Esophagus muscularis mucosa (tissue), 4 donors: ENCODE data around the gene MAST3.

Source experiments
- CTCF ChIP-seq, 3 experiments: fragments of 200-600 bp in 2 of 3; fragments of 450-650 bp in 1 of 3; sonication (generic) in 2 of 3; IDR thresholded peaks; one replicate each; pipeline ENCODE4 v1.5.1; 2017 to 2019; ENCODE audit warnings: antibody characterized with exemption in 3 of 3, mild to moderate bottlenecking in 2 of 3, moderate library complexity in 1 of 3
- EP300 ChIP-seq: sonication (generic); formaldehyde crosslinking; IDR thresholded peaks from one replicate; pipeline ENCODE4 v1.6.1; 2017; ENCODE audit warnings: antibody characterized with exemption
- POLR2A ChIP-seq: fragments of 450-650 bp; IDR thresholded peaks from one replicate; pipeline ENCODE4 v1.6.1; 2017; ENCODE audit warnings: antibody characterized with exemption, moderate library complexity, mild to moderate bottlenecking, low read depth
- POLR2AphosphoS5 ChIP-seq, 2 donors: sonication (generic); formaldehyde crosslinking; IDR thresholded peaks; one replicate each; pipeline ENCODE4 v1.6.1; 2017; ENCODE audit warnings: antibody characterized with exemption in 2 of 2

DNA sequence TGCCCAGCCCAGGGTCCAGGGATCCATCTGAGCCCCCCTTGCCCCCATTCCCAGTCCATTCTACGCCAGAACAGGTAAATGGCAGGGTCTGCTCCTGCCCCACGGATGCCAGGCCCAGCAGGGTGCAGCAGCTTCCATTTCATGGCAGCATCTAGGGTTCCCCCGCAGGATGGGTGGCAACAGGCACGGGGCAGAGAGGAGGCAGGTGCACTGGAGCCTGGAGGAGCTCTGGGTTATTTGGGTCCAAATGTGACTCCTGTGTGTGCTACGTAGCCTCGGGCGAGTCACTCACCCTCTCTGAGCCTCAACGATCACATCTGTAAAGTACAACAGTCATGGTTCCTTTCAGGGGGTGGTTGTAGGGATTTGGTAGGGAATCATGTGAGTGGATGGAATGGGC, 38.3 kb upstream of the MAST3 start:
- TF ChIP-seq POLR2AphosphoS5 (IDR thresholded peaks at IDR 0.05) (no peak), CTCF (IDR thresholded peaks at IDR 0.05) (no peak), POLR2A (no peak), EP300 (no peak)
